GM12873 (cell line): ENCODE data around the gene HTR3A.

ENCODE experiments used
- TF ChIP-seq, protein P1 (sequence below): IDR thresholded peaks from 2 replicates; pipeline ENCODE4 v1.5.1; 2012; ENCODE audit warnings: low read depth, mild to moderate bottlenecking, moderate library complexity, low read length, control low read depth; ENCODE audit not compliant: insufficient read depth; ENCODE audit errors: missing control alignments

HTR3A gene

GRCh38 chr11:114008331-114008730, 33.4 kb downstream of the HTR3A start:
- TF ChIP-seq, protein P1, sequence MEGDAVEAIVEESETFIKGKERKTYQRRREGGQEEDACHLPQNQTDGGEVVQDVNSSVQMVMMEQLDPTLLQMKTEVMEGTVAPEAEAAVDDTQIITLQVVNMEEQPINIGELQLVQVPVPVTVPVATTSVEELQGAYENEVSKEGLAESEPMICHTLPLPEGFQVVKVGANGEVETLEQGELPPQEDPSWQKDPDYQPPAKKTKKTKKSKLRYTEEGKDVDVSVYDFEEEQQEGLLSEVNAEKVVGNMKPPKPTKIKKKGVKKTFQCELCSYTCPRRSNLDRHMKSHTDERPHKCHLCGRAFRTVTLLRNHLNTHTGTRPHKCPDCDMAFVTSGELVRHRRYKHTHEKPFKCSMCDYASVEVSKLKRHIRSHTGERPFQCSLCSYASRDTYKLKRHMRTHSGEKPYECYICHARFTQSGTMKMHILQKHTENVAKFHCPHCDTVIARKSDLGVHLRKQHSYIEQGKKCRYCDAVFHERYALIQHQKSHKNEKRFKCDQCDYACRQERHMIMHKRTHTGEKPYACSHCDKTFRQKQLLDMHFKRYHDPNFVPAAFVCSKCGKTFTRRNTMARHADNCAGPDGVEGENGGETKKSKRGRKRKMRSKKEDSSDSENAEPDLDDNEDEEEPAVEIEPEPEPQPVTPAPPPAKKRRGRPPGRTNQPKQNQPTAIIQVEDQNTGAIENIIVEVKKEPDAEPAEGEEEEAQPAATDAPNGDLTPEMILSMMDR = no peak

DNA sequence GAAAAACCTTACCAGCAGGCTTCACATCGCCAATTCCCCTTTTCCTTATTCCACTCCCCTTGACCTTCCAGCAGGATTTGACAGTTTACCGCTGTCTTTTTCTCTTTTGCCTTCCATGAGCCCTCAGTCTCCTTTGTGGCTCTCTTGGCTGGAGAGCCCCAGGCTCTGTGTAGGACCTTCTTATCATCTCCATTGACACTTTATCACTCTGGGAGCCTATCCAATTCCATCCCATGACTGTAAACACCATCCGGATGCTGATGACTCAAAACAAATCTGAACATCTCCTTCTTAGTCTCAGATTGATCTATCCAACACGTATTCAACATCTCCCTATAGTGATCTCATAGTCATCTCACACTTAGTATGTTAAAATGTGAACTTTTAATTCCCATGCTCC, 36.0 kb downstream of the HTR3A start:
- TF ChIP-seq, protein P1 = no peak

DNA sequence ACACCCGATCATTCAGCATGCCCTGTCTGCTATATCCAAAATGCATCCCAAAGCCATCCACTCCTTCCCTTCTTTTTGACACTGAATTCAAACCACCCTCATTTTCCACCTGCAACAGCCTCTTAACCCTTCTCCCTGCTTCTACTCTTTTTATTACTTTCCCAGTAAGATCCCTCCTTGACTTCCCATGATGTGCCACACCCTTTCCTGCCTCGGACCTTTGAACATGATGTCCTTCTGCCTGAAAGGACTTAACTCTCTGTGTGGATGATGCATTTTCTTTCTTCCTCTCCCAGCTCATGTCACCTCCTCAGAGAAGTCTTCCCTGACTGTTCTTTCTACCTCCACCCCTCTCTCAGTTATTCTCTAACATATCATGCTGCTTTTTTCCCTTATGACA, 36.5 kb downstream of the HTR3A start:
- TF ChIP-seq, protein P1 = no peak

- TF ChIP-seq, protein P1 = no peak
These were observed 40.2 kb downstream of the HTR3A start for GRCh38 chr11:114015117-114015516.

- TF ChIP-seq, protein P1 = no peak
These were observed 42.1 kb downstream of the HTR3A start for GRCh38 chr11:114016986-114017385.

DNA sequence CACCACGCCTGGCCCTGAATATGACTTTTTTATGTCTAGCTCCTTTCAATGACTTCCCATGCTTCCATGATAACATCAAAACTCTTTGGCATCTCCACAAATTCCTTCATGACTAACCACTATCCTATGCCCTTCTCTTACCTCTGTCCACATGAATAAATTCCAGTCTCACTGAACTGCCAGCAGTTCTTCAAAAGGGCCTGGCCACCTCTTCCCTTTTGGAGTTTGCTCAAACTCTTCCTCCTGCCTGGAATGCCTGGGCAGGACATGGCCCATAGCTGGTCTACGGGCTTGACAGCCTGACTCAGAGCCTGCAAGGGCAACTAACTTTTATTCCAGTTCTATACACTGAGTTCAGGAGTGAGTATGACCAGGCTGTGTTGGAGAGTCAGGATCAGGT, 42.8 kb downstream of the HTR3A start:
- TF ChIP-seq, protein P1 = no peak

- TF ChIP-seq, protein P1 = no peak
These were observed 44.1 kb downstream of the HTR3A start for GRCh38 chr11:114019046-114019445.

DNA sequence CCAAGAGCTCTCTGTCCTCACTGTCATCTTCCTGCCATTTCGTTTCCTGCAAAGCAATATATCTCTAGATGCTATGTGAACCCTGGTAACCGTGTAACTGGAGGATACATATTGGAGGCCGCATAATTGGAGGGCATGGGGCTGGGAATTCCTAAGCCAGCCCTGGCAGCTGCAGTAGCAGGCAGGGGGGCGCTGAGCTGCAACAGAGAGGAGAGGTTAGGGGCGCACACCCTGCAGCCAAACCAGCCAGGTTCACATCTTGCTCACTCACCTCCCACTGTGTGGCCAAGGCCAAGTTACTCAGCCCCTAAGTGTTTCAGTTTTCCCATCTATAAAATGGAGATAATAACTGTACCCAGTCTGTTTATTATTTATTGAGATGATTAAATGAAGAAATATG, 44.7 kb downstream of the HTR3A start:
- TF ChIP-seq, protein P1 = no peak
